SIG-M5 treated with dmso at 0.1 percent for 504 hours (cell line): Measurements from ENCODE around the gene DIP2C.

Experiments
- DNase-seq: peaks from one replicate; lab custom pipeline; 2025; ENCODE audit not compliant: unreplicated experiment; lab: John Stamatoyannopoulos, UW

The DIP2C gene

DNA sequence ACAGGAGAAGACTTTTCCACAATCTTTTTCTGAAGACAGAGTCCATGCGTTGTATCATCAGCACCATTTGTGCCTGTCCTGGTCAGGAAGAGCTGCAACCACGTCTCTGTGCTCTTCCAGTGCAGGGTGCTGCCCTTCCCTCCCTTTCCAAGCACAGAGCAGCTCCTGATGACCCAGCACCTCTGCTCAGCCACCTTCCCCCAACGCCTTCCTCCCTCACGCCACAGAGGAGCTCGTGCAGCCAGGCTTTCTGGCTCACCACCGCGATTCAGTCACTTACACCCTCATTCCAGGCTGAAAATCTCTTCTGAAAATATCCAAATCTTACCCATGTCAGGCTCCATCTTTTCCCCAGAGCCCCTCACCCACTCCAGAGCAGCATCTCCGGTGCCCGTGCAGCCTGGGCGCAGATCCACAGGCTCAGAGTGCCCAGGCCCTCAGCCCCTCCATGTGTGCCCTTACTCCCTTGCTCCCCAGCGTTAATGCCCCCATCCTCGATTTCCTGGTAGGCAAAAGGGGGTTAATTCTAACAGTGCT lies 181.5 kb downstream of the DIP2C start:
- no peak for DNase-seq

- DNase-seq: no peak
Observed at GRCh38 chr10:507355-507699, 182.1 kb downstream of the DIP2C start.

- DNase-seq: no peak
Observed at GRCh38 chr10:506451-507354, 182.8 kb downstream of the DIP2C start.

GRCh38 chr10:505419-505818 lies 184.0 kb downstream of the DIP2C start:
- DNase-seq: no peak

DNA sequence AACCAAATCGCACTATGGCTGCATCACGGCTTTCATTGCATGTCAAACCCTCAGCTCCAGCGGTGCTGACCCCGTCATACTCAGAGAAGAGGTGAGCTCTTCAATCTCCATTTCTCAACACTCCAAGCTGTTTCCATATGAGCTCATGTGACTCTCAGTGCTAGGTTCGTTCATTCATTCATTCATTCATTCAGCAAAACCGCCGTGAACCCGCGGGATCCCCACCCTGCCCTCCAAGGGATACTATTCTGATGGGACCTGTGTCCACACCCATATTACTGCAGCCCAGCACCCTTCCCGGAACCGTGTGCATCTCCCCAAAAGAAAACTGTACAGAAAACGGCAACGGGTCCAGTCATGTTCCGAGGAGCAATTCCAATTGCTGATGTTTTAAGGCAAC lies 184.7 kb downstream of the DIP2C start:
- no peak for DNase-seq

- DNase-seq: no peak
Observed at GRCh38 chr10:504121-504611, 185.3 kb downstream of the DIP2C start.

DNA sequence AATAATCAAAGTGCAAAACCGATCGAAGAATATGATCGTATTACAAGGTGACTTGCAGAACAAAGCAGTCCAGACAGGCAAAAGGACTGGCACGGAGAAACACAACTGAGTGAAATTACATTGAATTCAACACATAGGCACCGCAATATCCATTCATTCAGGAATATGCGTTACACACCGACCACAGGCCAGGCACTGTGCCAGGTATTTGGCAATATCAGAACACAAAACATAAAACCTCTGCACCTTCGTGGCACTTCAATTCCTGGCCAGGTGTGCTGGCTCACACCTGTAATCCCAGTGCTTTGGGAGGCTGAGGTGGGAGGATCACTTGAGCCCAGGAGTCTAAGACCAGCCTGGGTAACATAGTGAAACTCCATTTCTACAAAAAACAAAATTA lies 187.9 kb downstream of the DIP2C start:
- DNase-seq: no peak

- DNase-seq: no peak
Observed at GRCh38 chr10:500876-501275, 188.6 kb downstream of the DIP2C start.

DNA sequence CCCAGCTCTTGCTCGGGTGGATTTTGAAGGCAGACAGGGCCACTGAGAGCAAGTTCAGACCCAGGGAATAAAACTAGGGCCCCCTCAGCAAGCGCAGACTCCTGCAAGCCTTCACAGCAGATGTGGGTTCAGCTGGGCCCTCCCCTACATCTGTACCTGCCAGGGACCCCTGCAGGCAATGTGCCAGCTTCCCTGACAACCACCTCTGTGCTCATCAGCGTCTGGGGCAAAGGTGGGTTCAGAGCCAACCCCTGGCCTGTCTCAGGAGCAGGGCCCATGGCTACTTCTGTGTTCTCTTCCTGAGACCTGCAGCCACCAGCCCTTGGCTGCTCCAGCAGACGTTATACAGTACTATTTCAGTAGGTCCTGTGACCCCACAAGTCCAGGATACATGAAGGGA lies 189.5 kb downstream of the DIP2C start:
- no peak for DNase-seq

- no peak for DNase-seq
Observed at GRCh38 chr10:498760-499435, 190.6 kb downstream of the DIP2C start.

DNA sequence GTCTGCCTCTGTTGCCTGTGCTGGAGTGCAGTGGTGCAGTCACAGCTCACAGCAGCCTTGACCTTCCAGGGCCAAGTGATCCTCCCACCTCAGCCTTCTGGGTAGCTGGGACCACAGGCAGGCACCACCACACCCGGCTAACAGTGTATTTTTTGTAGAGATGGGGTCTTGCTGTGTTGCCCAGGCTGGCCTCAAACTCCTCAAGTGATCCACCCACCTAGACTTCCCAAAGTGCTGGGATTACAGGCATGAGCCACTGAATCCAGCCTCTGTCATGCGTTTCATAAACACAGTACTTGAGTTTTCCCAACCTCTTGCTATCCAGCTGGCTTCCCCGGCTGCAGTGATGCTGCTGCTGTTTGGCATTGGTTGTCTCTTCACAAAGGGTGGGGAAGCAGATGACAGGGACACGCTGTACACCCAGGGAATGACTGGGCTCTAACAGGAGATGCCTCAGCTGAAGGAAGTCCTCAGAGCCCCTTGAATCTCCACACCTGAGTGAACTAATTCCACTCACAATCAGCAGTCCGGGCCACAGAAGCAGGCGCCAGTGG lies 191.5 kb downstream of the DIP2C start:
- DNase-seq: no peak

GRCh38 chr10:497289-497688 lies 192.2 kb downstream of the DIP2C start:
- no peak for DNase-seq

- no peak for DNase-seq
Observed at GRCh38 chr10:494556-494955, 194.9 kb downstream of the DIP2C start.

- no peak for DNase-seq
Observed at GRCh38 chr10:494149-494542, 195.3 kb downstream of the DIP2C start.

DNA sequence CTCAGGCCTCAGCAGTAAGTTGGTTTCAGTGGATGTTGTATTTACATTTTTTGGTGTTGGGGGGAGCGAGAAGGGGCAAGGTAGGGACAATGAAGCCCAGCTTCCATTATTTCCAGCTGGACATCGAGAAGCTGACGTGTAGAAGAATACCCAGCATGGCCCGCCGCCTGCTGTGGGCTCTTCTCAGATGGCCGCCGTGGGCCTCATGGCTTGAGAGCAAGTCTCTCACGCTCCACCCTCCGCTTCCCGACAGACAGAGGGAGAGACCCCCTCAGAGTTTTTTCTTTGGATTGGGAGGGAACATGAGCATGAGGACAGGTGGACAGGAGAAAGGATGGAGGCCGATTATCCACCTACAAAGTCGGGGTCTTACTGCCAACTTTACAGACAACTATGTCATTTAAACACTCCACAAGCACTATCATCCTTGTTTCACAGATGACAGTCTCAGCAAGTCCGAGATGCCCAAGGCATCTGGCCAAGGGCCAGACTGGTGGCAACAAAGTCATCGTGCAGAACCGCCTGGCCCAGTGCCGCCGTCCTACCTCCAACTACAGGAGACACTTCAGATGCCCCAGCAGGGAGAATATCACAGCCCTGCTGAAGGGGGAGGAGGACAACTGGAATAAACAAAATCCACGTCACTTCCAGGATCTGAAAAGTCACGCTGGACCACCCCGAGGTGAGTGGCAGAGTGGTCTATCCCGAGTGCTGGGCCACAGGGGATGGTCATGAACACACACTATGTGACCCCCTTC lies 195.9 kb downstream of the DIP2C start:
- no peak for DNase-seq

GRCh38 chr10:492836-493235 lies 196.6 kb downstream of the DIP2C start:
- DNase-seq: no peak

DNA sequence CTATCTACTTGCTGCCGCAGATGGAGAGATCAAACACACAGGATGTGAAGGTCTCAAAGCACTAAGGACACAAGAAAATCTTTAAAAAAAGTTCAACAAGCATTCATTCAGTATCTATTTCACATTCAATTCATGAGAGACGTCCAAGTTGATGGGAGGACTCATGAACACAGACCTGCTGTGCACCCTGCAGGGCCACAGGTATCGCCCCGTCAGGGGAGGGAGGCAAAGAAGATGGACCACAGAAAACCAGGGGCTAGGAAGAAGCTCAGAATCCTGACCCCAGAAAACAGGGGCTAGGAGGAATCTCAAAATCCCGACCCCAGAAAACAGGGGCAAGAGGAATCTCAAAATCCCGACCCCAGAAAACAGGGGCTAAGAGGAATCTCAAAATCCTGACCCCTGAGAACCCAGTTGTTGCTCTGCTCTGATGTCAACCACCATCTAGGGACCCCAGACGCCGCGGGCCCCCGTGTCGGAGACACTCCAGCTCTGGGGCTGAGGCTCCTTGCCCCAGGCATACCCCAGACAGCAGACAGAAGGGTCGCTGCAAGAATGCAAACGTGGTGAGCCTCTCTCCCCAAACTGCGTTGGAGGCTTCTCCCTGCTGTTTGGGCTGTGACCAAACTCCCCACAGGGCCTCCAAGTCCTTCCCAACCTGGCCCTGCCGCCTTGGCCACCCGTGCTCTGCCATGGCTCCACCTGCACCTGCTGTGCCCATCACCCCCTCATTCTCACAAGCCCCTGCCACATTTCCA lies 197.6 kb downstream of the DIP2C start:
- DNase-seq: no peak

DNA sequence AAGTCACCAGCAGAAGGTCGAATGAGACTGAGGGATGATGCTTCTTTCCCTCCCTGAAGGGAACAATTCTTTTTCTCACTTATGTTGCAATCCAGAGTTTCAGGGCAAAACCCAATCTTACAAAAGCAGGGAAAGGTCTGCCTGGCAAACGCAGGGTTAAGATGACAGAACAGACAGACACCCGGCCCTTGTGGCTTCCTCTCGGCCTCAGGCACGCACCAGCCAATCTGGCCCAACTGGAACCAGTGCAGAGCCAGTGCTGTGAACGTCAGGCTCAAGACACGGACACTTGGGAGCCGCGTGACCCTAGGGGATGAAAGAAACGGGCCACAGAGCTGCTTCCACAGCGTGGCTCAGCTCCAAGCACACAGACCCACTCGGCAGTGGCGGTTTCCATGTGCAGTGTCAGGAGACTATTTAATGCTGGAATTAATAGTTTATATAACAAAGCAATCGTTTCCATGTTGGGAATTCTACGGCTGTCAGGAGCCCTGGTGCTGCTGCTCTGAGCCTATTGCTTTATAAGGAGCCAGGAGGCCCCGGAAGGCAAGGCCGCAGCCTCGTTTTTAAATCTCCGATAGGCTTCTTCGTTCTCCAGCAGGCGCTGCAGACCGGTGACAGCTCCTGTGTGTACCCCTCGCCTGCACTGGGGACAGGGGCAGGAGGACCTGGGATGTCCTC lies 198.4 kb downstream of the DIP2C start:
- no peak for DNase-seq

DNA sequence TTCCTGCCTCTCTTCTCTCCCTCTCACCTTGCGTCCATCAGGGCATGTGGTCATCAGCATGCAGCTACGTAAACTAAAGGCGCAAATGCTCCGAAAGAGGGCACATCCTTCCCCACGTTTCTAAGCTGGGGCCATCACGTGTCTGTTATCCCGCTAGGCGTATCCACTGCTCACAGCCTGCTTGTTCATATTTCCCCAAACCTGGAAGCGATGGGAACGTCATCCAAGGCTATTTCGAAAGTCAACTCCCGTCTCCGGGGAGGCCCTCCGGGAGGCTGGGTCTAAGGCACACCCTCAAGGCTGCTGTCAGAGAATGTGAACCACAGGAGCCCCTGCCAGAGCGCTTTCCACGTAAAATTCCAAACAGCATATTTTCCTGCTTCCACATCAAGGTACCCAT lies 199.2 kb downstream of the DIP2C start:
- DNase-seq: no peak

GRCh38 chr10:489330-489729 lies 200.1 kb downstream of the DIP2C start:
- DNase-seq: no peak
